ENCODE data around the gene ILDR1. TPM values are rescaled to one million over a fixed set of nuclear protein-coding genes. Genes with fewer than 3 reads are reported as not detected.

Gene ILDR1
- polyA plus RNA-seq, 1 donor from 2014 or later = not detected

DNA sequence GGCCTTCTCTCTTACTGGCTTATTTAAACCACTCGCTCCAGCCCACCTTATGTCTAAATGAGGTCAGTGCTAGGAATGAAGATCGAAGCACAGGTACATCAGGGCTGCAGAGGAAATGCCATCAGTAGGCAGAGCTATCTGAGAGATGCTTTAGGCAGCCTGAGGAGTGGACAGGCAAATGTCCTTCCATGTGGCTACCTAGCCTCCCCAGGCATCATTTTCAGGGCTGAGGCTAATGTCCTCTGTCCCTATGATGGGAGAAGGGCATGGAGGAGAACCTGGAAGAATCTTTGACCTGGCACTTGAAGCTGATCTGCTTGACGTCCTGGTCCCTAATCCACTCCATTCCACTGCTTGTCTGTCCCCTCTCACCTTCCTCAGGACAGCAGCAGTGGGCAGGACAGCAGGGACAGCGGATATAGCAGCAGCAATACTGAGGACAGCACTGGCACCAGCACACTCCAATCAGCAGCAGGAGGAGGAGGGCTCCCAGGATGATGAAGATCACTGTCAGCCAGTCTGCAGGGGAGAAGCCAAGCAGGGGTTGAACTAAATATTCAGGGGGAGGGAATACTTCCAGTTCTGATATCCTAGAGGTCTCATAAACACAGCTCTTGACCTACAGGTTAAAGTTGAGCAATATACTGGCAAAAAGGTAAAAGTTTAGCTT, 21.0 kb downstream of the ILDR1 start:
- no peaks in the 10 kb centered on the region for H3K36me3 ChIP-seq (ENCODE audit: insufficient read depth, low read length)
- no peak overlapping the region for H2AFZ ChIP-seq (ENCODE audit: low read depth, low read length)

GRCh38 chr3:121999931-122000330, 22.1 kb downstream of the ILDR1 start:
- no peaks in the 10 kb centered on the region for H3F3A ChIP-seq (ENCODE audit: insufficient read depth, low read length, poor library complexity, severe bottlenecking)
- no peak overlapping the region for H3K4me3 ChIP-seq (ENCODE audit: low read length)
- H4K20me1 ChIP-seq (ENCODE audit: insufficient read depth) = no peaks in the 10 kb centered on the region
- H3K27me3 ChIP-seq (ENCODE audit: insufficient read depth, low read depth, low read length) = no peaks in the 10 kb centered on the region
- no peaks in the 10 kb centered on the region for H3K9me3 ChIP-seq (ENCODE audit: low read length)
- no peaks in the 10 kb centered on the region for H3K9me2 ChIP-seq (ENCODE audit: insufficient read depth, low read length)
- no peak overlapping the region for H3K27ac ChIP-seq (ENCODE audit: low read length)
- no peaks in the 10 kb centered on the region for H3K79me2 ChIP-seq (replicated peaks; ENCODE audit: insufficient read depth, low read length)
- H2AFZ ChIP-seq (ENCODE audit: low read depth, low read length) = no peak overlapping the region
- no peaks in the 10 kb centered on the region for H3K36me3 ChIP-seq (ENCODE audit: insufficient read depth, low read length)
- H3K9ac ChIP-seq (ENCODE audit: low read length) = no peak overlapping the region
- H3K4me2 ChIP-seq (ENCODE audit: low read length) = no peak overlapping the region
- no peak for TF ChIP-seq MXI1 (conservative IDR thresholded peaks at IDR 0.05; ENCODE audit: poor library complexity, severe bottlenecking)
- TF ChIP-seq SMC3 (conservative IDR thresholded peaks at IDR 0.05; ENCODE audit: poor library complexity) = no peak
- TF ChIP-seq EP300 (conservative IDR thresholded peaks at IDR 0.05; ENCODE audit: poor library complexity, severe bottlenecking) = no peak
- TF ChIP-seq, protein P1, sequence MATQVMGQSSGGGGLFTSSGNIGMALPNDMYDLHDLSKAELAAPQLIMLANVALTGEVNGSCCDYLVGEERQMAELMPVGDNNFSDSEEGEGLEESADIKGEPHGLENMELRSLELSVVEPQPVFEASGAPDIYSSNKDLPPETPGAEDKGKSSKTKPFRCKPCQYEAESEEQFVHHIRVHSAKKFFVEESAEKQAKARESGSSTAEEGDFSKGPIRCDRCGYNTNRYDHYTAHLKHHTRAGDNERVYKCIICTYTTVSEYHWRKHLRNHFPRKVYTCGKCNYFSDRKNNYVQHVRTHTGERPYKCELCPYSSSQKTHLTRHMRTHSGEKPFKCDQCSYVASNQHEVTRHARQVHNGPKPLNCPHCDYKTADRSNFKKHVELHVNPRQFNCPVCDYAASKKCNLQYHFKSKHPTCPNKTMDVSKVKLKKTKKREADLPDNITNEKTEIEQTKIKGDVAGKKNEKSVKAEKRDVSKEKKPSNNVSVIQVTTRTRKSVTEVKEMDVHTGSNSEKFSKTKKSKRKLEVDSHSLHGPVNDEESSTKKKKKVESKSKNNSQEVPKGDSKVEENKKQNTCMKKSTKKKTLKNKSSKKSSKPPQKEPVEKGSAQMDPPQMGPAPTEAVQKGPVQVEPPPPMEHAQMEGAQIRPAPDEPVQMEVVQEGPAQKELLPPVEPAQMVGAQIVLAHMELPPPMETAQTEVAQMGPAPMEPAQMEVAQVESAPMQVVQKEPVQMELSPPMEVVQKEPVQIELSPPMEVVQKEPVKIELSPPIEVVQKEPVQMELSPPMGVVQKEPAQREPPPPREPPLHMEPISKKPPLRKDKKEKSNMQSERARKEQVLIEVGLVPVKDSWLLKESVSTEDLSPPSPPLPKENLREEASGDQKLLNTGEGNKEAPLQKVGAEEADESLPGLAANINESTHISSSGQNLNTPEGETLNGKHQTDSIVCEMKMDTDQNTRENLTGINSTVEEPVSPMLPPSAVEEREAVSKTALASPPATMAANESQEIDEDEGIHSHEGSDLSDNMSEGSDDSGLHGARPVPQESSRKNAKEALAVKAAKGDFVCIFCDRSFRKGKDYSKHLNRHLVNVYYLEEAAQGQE (IDR thresholded peaks at IDR 0.05; ENCODE audit: borderline replicate concordance) = no peak
- TF ChIP-seq RAD21 (conservative IDR thresholded peaks at IDR 0.05) = no peak
- TF ChIP-seq POLR2AphosphoS5 (IDR thresholded peaks at IDR 0.05) = no peak
- TF ChIP-seq TAF1 (IDR thresholded peaks at IDR 0.05; ENCODE audit: low read depth) = no peak
- TF ChIP-seq CTCF (IDR thresholded peaks at IDR 0.05; ENCODE audit: poor library complexity, severe bottlenecking) = no peak

More for the DNA sequence above, 21.0 kb downstream of the ILDR1 start:
- no peaks in the 10 kb centered on the region for H3K9me3 ChIP-seq (ENCODE audit: low read length)
- no peak overlapping the region for H3K4me2 ChIP-seq (ENCODE audit: low read length)
- H3K4me3 ChIP-seq (ENCODE audit: low read length) = no peak overlapping the region
- no peaks in the 10 kb centered on the region for H3F3A ChIP-seq (ENCODE audit: insufficient read depth, low read length, poor library complexity, severe bottlenecking)
- TF ChIP-seq POLR2AphosphoS5 (IDR thresholded peaks at IDR 0.05) (no peak), TAF1 (IDR thresholded peaks at IDR 0.05; ENCODE audit: low read depth) (no peak), EP300 (conservative IDR thresholded peaks at IDR 0.05; ENCODE audit: poor library complexity, severe bottlenecking) (no peak), MXI1 (conservative IDR thresholded peaks at IDR 0.05; ENCODE audit: poor library complexity, severe bottlenecking) (no peak), CTCF (IDR thresholded peaks at IDR 0.05; ENCODE audit: poor library complexity, severe bottlenecking) (no peak), SMC3 (conservative IDR thresholded peaks at IDR 0.05; ENCODE audit: poor library complexity) (no peak), RAD21 (conservative IDR thresholded peaks at IDR 0.05) (no peak), EZH2 (IDR thresholded peaks at IDR 0.05; ENCODE audit: borderline replicate concordance, insufficient read depth, low read length, poor library complexity, severe bottlenecking) (no peak)
- TF ChIP-seq, protein P1 (IDR thresholded peaks at IDR 0.05; ENCODE audit: borderline replicate concordance) = no peak
- H3K79me2 ChIP-seq (replicated peaks; ENCODE audit: insufficient read depth, low read length) = no peaks in the 10 kb centered on the region
- H4K20me1 ChIP-seq (ENCODE audit: insufficient read depth) = no peaks in the 10 kb centered on the region
- no peaks in the 10 kb centered on the region for H3K9me2 ChIP-seq (ENCODE audit: insufficient read depth, low read length)
- no peak overlapping the region for H3K27ac ChIP-seq (ENCODE audit: low read length)
- no peaks in the 10 kb centered on the region for H3K27me3 ChIP-seq (ENCODE audit: insufficient read depth, low read depth, low read length)
- H3K9ac ChIP-seq (ENCODE audit: low read length) = no peak overlapping the region

Data from neural cell (in vitro differentiated cells).